ENCODE data around the gene MSI1. TPM values are rescaled to one million over a fixed set of nuclear protein-coding genes. Genes with fewer than 3 reads are reported as not detected.

The MSI1 gene
- total RNA-seq, 1 experiment from 2014 or later, result 26.0 TPM

GRCh38 chr12:120350576-120351350 lies 18.2 kb downstream of the MSI1 start:
- Histone ChIP-seq H3K9ac (ENCODE audit: low read length) (no peak overlapping the region), H3K4me1 (ENCODE audit: control insufficient read depth in 1 of 2, insufficient read depth in 2 of 2, low read length in 2 of 2) (peaks cover 0 to 8% of the 10 kb centered on the region in 2 experiments; a peak in 2 of 4 replicates), H3K4me3 (replicated peaks in 1 of 2; ENCODE audit: low read depth in 1 of 2, low read length in 2 of 2) (no peak overlapping the region), H3K9me3 (ENCODE audit: control insufficient read depth in 1 of 2, insufficient read depth in 1 of 2, low read depth in 1 of 2, low read length in 2 of 2) (no peaks in the 10 kb centered on the region), H3K36me3 (ENCODE audit: control insufficient read depth in 1 of 2, insufficient read depth in 2 of 2, low read length in 2 of 2) (peaks cover 2 to 7% of the 10 kb centered on the region in 2 experiments; a peak in 1 of 4 replicates), H3K9me2 (ENCODE audit: insufficient read depth) (no peaks in the 10 kb centered on the region), H3K4me2 (ENCODE audit: low read length) (no peak overlapping the region), H3K27me3 (ENCODE audit: insufficient read depth, low read length) (no peaks in the 10 kb centered on the region), H3K27ac (ENCODE audit: low read depth, low read length) (no peak overlapping the region), H3K79me2 (ENCODE audit: insufficient read depth, low read length) (no peaks in the 10 kb centered on the region), H2AFZ (ENCODE audit: low read depth, low read length, poor library complexity, severe bottlenecking) (no peak overlapping the region), H4K20me1 (ENCODE audit: insufficient read depth) (no peaks in the 10 kb centered on the region)
- ChIA-PET CTCF (no interaction called here), RAD21 (ENCODE audit: low non-redundant PET in 1 of 2, low total read pairs in 2 of 2, uncharacterized antibody in 2 of 2, unreplicated experiment in 2 of 2) (no interaction called here), POLR2A (no interaction called here)
- TF ChIP-seq CBX3 (IDR thresholded peaks at IDR 0.05; ENCODE audit: low read depth), result no peak
- no peak for TF ChIP-seq EZH2phosphoT487 (IDR thresholded peaks at IDR 0.05; ENCODE audit: borderline replicate concordance)
- TF ChIP-seq, protein P1, sequence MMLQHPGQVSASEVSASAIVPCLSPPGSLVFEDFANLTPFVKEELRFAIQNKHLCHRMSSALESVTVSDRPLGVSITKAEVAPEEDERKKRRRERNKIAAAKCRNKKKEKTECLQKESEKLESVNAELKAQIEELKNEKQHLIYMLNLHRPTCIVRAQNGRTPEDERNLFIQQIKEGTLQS (IDR thresholded peaks at IDR 0.05), result no peak
- no peak for TF ChIP-seq ELF1 (IDR thresholded peaks at IDR 0.05; ENCODE audit: borderline replicate concordance, low read depth)
- TF ChIP-seq ZNF274 (IDR thresholded peaks at IDR 0.05; ENCODE audit: low read depth, low read length), result no peak
- TF ChIP-seq SIN3A (IDR thresholded peaks at IDR 0.05; ENCODE audit: low read depth), result no peak
- TF ChIP-seq, protein P2, sequence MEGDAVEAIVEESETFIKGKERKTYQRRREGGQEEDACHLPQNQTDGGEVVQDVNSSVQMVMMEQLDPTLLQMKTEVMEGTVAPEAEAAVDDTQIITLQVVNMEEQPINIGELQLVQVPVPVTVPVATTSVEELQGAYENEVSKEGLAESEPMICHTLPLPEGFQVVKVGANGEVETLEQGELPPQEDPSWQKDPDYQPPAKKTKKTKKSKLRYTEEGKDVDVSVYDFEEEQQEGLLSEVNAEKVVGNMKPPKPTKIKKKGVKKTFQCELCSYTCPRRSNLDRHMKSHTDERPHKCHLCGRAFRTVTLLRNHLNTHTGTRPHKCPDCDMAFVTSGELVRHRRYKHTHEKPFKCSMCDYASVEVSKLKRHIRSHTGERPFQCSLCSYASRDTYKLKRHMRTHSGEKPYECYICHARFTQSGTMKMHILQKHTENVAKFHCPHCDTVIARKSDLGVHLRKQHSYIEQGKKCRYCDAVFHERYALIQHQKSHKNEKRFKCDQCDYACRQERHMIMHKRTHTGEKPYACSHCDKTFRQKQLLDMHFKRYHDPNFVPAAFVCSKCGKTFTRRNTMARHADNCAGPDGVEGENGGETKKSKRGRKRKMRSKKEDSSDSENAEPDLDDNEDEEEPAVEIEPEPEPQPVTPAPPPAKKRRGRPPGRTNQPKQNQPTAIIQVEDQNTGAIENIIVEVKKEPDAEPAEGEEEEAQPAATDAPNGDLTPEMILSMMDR (IDR thresholded peaks at IDR 0.05 in 2 of 3, conservative IDR thresholded peaks at IDR 0.05 in 1 of 3; ENCODE audit: borderline replicate concordance in 1 of 3, insufficient read depth in 1 of 3, low read depth in 2 of 3, low read length in 2 of 3), result no peak
- no peak for TF ChIP-seq SP1 (IDR thresholded peaks at IDR 0.05; ENCODE audit: low read depth)
- no peak for TF ChIP-seq TCF7L2 (IDR thresholded peaks at IDR 0.05; ENCODE audit: borderline replicate concordance, extremely low read depth, insufficient read depth, insufficient read length)
- no peak for TF ChIP-seq EGR1 (IDR thresholded peaks at IDR 0.05; ENCODE audit: low read depth)
- no peak for TF ChIP-seq SRF (IDR thresholded peaks at IDR 0.05; ENCODE audit: low read depth)
- TF ChIP-seq CEBPB (IDR thresholded peaks at IDR 0.05; ENCODE audit: low read depth), result no peak
- no peak for TF ChIP-seq POLR2AphosphoS5 (IDR thresholded peaks at IDR 0.05; ENCODE audit: low read depth, low read length)
- no peak for TF ChIP-seq FOSL1 (IDR thresholded peaks at IDR 0.05; ENCODE audit: low read depth)
- no TSS peak for BruUV-seq (replicated peaks)
- DNase-seq (ENCODE audit: low read depth, low spot score) (no peak), ATAC-seq (no peak)
- intact Hi-C loops (cut with micrococcal nuclease), result no loop called here
